GM12878 (cell line): ENCODE results near the gene MRPL39. TPM values are rescaled to one million over a fixed set of nuclear protein-coding genes. Genes with fewer than 3 reads are reported as not detected.
A peak's percentile ranks its signal among the peaks of the same experiment; 100 is the strongest.

Source experiments
- CBFB ChIP-seq: IDR thresholded peaks from 2 replicates; pipeline ENCODE4 v1.6.1; 2016; ENCODE audit warnings: antibody characterized with exemption, low read depth
- CBX5 ChIP-seq: sonication (generic); IDR thresholded peaks from 2 replicates; pipeline ENCODE4 v1.6.1; 2016; ENCODE audit warnings: low read depth, moderate library complexity, mild to moderate bottlenecking, inconsistent platforms
- ETV6 ChIP-seq, 2 experiments: fragments of 450-650 bp in 1 of 2; IDR thresholded peaks in 1 of 2; conservative IDR thresholded peaks in 1 of 2; 2 replicates each; pipeline ENCODE4 v1.6.1; 2014; ENCODE audit warnings: antibody characterized with exemption in 1 of 2, borderline replicate concordance in 1 of 2, low read depth in 1 of 2, mild to moderate bottlenecking in 1 of 2, moderate library complexity in 1 of 2
- FOXK2 ChIP-seq: fragments of 450-650 bp; IDR thresholded peaks from 2 replicates; pipeline ENCODE4 v1.6.1; 2017; ENCODE audit warnings: mild to moderate bottlenecking, moderate library complexity
- KAT2A ChIP-seq: conservative IDR thresholded peaks from 2 replicates; pipeline ENCODE4 v1.6.1; 2011; ENCODE audit warnings: low read depth, low read length; ENCODE audit not compliant: control insufficient read depth
- MEF2B ChIP-seq: fragments of 450-650 bp; IDR thresholded peaks from 2 replicates; pipeline ENCODE4 v1.6.1; 2018; ENCODE audit warnings: mild to moderate bottlenecking, moderate library complexity; ENCODE audit not compliant: partially characterized antibody, poor library complexity, severe bottlenecking
- MLLT1 ChIP-seq: fragments of 450-650 bp; IDR thresholded peaks from 2 replicates; pipeline ENCODE4 v1.6.1; 2016; ENCODE audit warnings: mild to moderate bottlenecking
- MTA2 ChIP-seq: fragments of 450-650 bp; IDR thresholded peaks from 2 replicates; pipeline ENCODE4 v1.6.1; 2016; ENCODE audit warnings: low read depth, mild to moderate bottlenecking, moderate library complexity
- NFXL1 ChIP-seq: fragments of 450-650 bp; IDR thresholded peaks from 2 replicates; pipeline ENCODE4 v1.6.1; 2017; ENCODE audit warnings: antibody characterized with exemption, mild to moderate bottlenecking, borderline replicate concordance
- NFYA ChIP-seq: IDR thresholded peaks from 2 replicates; pipeline ENCODE4 v1.6.1; 2011; ENCODE audit warnings: low read depth, mild to moderate bottlenecking, low read length, improper control_type of control experiment, borderline replicate concordance
- NR2C2 ChIP-seq: IDR thresholded peaks from 2 replicates; pipeline ENCODE4 v1.6.1; 2011; ENCODE audit warnings: borderline replicate concordance, low read depth; ENCODE audit not compliant: control insufficient read depth, insufficient read length
- PAX8 ChIP-seq: fragments of 450-650 bp; IDR thresholded peaks from 2 replicates; pipeline ENCODE4 v1.6.1; 2017; ENCODE audit warnings: mild to moderate bottlenecking, moderate library complexity
- PRDM15 ChIP-seq: fragments of 450-650 bp; formaldehyde crosslinking; IDR thresholded peaks from 2 replicates; pipeline ENCODE4 v1.4.0; 2020; ENCODE audit warnings: mild to moderate bottlenecking, moderate library complexity
- SIN3A ChIP-seq: IDR thresholded peaks from 2 replicates; pipeline ENCODE4 v1.6.1; 2012; ENCODE audit warnings: low read depth, low read length, improper control_type of control experiment
- TAF1 ChIP-seq: IDR thresholded peaks from 2 replicates; pipeline ENCODE4 v1.6.1; 2011; ENCODE audit warnings: mild to moderate bottlenecking, low read depth, low read length, borderline replicate concordance
- TBL1XR1 ChIP-seq: IDR thresholded peaks from 2 replicates; pipeline ENCODE4 v1.6.1; 2012; ENCODE audit warnings: low read depth, low read length, improper control_type of control experiment
- TCF12 ChIP-seq: IDR thresholded peaks from 2 replicates; pipeline ENCODE4 v1.6.1; 2011; ENCODE audit warnings: low read depth, mild to moderate bottlenecking, low read length
- ZZZ3 ChIP-seq: IDR thresholded peaks from 2 replicates; pipeline ENCODE4 v1.6.1; 2011; ENCODE audit warnings: low read depth; ENCODE audit not compliant: control insufficient read depth, insufficient read length
- polyA plus RNA-seq, 11 experiments: library from polyadenylated mRNA; depleted of rRNA in 4 of 11; unstranded in 6 of 11; stranded (reverse) in 5 of 11; fragments of >200 nt; fragmentation: Nextera tagmentation in 4 of 11; fragmentation: Illumina TruSeq in 1 of 11; extraction: Ambion mirVana in 4 of 11; extraction: Trizol in 1 of 11; gene quantifications; 1 replicate in 1 of 11; 2 replicates in 10 of 11; pipeline versions ENCODE4 v1.2.1 to v1.2.3, GENCODE V29; 2011 to 2016; ENCODE audit warnings: inconsistent platforms in 2 of 11, missing spikeins in 2 of 11, low read depth in 1 of 11
- total RNA-seq, 4 experiments: library from RNA; depleted of rRNA in 3 of 4; stranded (reverse); fragments of >200 nt in 3 of 4; fragmentation: Illumina TruSeq in 1 of 4; extraction: Trizol in 1 of 4; gene quantifications; 2 replicates each; pipeline versions ENCODE4 v1.2.1 to v1.2.3, GENCODE V29; 2013 to 2021
- TF ChIP-seq, protein P1 (sequence below): fragments of 450-650 bp; IDR thresholded peaks from 2 replicates; pipeline ENCODE4 v1.6.1; 2017; ENCODE audit warnings: antibody characterized with exemption, mild to moderate bottlenecking, moderate library complexity
- TF ChIP-seq, protein P2 (sequence below): fragments of 450-650 bp; IDR thresholded peaks from 2 replicates; pipeline ENCODE4 v1.6.1; 2017; ENCODE audit warnings: low read depth, mild to moderate bottlenecking, moderate library complexity

The MRPL39 gene
- total and polyA plus RNA-seq, 10 of the 15 experiments (the other 5 are each of a cell fraction or from before 2014, with no cell fraction given), result 68.8 to 292 (median 120) TPM

DNA sequence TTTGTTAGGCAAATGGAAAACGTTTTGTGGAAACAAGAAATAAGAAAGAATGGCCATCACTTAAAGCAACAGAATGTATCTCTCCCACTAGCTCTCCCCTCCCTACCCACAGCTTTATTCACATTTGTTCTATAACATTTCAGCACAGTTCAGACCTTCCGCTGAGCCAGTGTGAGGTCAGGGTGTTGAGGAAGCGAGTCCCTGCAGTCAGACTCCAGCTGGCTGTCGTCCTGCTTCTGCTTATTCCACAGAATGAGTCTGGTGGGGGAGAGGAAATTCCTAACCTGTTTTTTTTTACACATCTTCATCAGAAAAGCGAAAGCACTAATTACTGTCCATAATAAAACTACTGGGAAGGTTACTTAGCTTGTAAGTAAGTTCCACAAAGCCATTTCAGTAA lies 39.0 kb downstream of the MRPL39 start (continued):
- TF ChIP-seq PRDM15 (CRISPR knock-in tag), result no peak
- TF ChIP-seq, protein P1, sequence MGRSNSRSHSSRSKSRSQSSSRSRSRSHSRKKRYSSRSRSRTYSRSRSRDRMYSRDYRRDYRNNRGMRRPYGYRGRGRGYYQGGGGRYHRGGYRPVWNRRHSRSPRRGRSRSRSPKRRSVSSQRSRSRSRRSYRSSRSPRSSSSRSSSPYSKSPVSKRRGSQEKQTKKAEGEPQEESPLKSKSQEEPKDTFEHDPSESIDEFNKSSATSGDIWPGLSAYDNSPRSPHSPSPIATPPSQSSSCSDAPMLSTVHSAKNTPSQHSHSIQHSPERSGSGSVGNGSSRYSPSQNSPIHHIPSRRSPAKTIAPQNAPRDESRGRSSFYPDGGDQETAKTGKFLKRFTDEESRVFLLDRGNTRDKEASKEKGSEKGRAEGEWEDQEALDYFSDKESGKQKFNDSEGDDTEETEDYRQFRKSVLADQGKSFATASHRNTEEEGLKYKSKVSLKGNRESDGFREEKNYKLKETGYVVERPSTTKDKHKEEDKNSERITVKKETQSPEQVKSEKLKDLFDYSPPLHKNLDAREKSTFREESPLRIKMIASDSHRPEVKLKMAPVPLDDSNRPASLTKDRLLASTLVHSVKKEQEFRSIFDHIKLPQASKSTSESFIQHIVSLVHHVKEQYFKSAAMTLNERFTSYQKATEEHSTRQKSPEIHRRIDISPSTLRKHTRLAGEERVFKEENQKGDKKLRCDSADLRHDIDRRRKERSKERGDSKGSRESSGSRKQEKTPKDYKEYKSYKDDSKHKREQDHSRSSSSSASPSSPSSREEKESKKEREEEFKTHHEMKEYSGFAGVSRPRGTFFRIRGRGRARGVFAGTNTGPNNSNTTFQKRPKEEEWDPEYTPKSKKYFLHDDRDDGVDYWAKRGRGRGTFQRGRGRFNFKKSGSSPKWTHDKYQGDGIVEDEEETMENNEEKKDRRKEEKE, result no peak
- TF ChIP-seq NFYA, result no peak
- TF ChIP-seq NR2C2, result no peak
- peak; percentile 13 for TF ChIP-seq MLLT1
- peak; percentile 15; the same call in 1 of the 2 replicates for TF ChIP-seq TAF1
- no peak for TF ChIP-seq ZZZ3
- TF ChIP-seq PAX8, result no peak
- TF ChIP-seq CBX5, result no peak
- TF ChIP-seq TBL1XR1, result no peak
- TF ChIP-seq FOXK2, result no peak
- TF ChIP-seq CBFB, result peak; percentile 24
- no peak for TF ChIP-seq NFXL1
- TF ChIP-seq KAT2A, result no peak
- TF ChIP-seq, protein P2, sequence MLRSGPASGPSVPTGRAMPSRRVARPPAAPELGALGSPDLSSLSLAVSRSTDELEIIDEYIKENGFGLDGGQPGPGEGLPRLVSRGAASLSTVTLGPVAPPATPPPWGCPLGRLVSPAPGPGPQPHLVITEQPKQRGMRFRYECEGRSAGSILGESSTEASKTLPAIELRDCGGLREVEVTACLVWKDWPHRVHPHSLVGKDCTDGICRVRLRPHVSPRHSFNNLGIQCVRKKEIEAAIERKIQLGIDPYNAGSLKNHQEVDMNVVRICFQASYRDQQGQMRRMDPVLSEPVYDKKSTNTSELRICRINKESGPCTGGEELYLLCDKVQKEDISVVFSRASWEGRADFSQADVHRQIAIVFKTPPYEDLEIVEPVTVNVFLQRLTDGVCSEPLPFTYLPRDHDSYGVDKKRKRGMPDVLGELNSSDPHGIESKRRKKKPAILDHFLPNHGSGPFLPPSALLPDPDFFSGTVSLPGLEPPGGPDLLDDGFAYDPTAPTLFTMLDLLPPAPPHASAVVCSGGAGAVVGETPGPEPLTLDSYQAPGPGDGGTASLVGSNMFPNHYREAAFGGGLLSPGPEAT, result no peak
- no peak for TF ChIP-seq SIN3A
- TF ChIP-seq ETV6 (conservative IDR thresholded peaks at IDR 0.05 in 1 of 2, IDR thresholded peaks at IDR 0.05 in 1 of 2; ENCODE audit: borderline replicate concordance in 1 of 2, low read depth in 1 of 2), result no peak
- TF ChIP-seq MTA2, result no peak
- TF ChIP-seq MEF2B, result no peak
- TF ChIP-seq TCF12, result no peak
